GM21529 (cell line): ENCODE data around the gene UNC5B.

Experiments used
- ATAC-seq: cut with Tn5 transposase; IDR thresholded peaks from one replicate; pipeline ENCODE4 v1.9.1; 2021; ENCODE audit not compliant: unreplicated experiment

UNC5B gene

GRCh38 chr10:71280216-71280615, 67.8 kb downstream of the UNC5B start:
- no peak for ATAC-seq

GRCh38 chr10:71280825-71281224, 68.5 kb downstream of the UNC5B start:
- no peak for ATAC-seq

GRCh38 chr10:71281646-71282322, 69.4 kb downstream of the UNC5B start:
- no peak for ATAC-seq

GRCh38 chr10:71282323-71282680, 69.9 kb downstream of the UNC5B start:
- no peak for ATAC-seq

GRCh38 chr10:71283410-71283809, 71.0 kb downstream of the UNC5B start:
- ATAC-seq = no peak

GRCh38 chr10:71283876-71284275, 71.5 kb downstream of the UNC5B start:
- ATAC-seq = no peak

- ATAC-seq = no peak
Observed at GRCh38 chr10:71284544-71285179, 72.3 kb downstream of the UNC5B start.

GRCh38 chr10:71285180-71285545, 72.8 kb downstream of the UNC5B start:
- no peak for ATAC-seq

GRCh38 chr10:71285986-71286385, 73.6 kb downstream of the UNC5B start:
- no peak for ATAC-seq

- ATAC-seq = no peak
Observed at GRCh38 chr10:71286521-71287294, 74.3 kb downstream of the UNC5B start.

GRCh38 chr10:71287456-71287855, 75.1 kb downstream of the UNC5B start:
- no peak for ATAC-seq

GRCh38 chr10:71288461-71288860, 76.1 kb downstream of the UNC5B start:
- ATAC-seq = no peak

- ATAC-seq = no peak
Observed at GRCh38 chr10:71289421-71290130, 77.2 kb downstream of the UNC5B start.

- no peak for ATAC-seq
Observed at GRCh38 chr10:71290331-71290730, 78.0 kb downstream of the UNC5B start.

- ATAC-seq = no peak
Observed at GRCh38 chr10:71290806-71291527, 78.6 kb downstream of the UNC5B start.

GRCh38 chr10:71291528-71291900, 79.1 kb downstream of the UNC5B start:
- ATAC-seq = no peak

- ATAC-seq = no peak
Observed at GRCh38 chr10:71292624-71293445, 80.5 kb downstream of the UNC5B start.

GRCh38 chr10:71293446-71294084, 81.2 kb downstream of the UNC5B start:
- no peak for ATAC-seq

GRCh38 chr10:71294091-71294561, 81.8 kb downstream of the UNC5B start:
- ATAC-seq = no peak

- no peak for ATAC-seq
Observed at GRCh38 chr10:71294856-71295255, 82.5 kb downstream of the UNC5B start.
